ENCODE measurements around the gene LRBA.

The LRBA gene

GRCh38 chr4:150237110-150237872, 777.8 kb downstream of the LRBA start:
- no peak overlapping the region for H4K91ac ChIP-seq (ENCODE audit: low read length)
- no peak overlapping the region for H3K18ac ChIP-seq (ENCODE audit: low read depth in 1 of 2, low read length in 2 of 2)
- no peak overlapping the region for H3K23ac ChIP-seq (ENCODE audit: low read length in 2 of 2)
- peak overlapping the region; percentile 82 for H3K9ac ChIP-seq (ENCODE audit: low read length)
- H3K4ac ChIP-seq (ENCODE audit: low read depth in 1 of 2, low read length in 2 of 2) = no peak overlapping the region
- H2BK15ac ChIP-seq (ENCODE audit: low read depth, poor library complexity, severe bottlenecking) = no peak overlapping the region
- H3K14ac ChIP-seq (ENCODE audit: low read length in 2 of 2) = no peak overlapping the region
- peak overlapping the region in 1 of 2 experiments; percentile 16 for H3K4me3 ChIP-seq (ENCODE audit: insufficient read depth in 1 of 2, low read depth in 1 of 2, low read length in 2 of 2)
- H2BK5ac ChIP-seq (ENCODE audit: low read depth, low read length, poor library complexity, severe bottlenecking) = no peak overlapping the region
- H3K27me3 ChIP-seq (ENCODE audit: control insufficient read depth in 1 of 2, insufficient read depth in 1 of 2, low read length in 2 of 2) = no peaks in the 10 kb centered on the region
- no peak overlapping the region for H2BK120ac ChIP-seq (ENCODE audit: low read depth, low read length)
- WGBS = 0% methylated on average over 2 of the region's 6 CpGs
- H3K4me1 ChIP-seq (ENCODE audit: control insufficient read depth, insufficient read depth, low read depth, low read length) = peaks cover 16% of the 10 kb centered on the region
- peak; percentile 97 for DNase-seq
- no peak overlapping the region for H4K8ac ChIP-seq (ENCODE audit: low read length)
- H3K36me3 ChIP-seq (ENCODE audit: control insufficient read depth in 1 of 2, insufficient read depth in 2 of 2, low read depth in 1 of 2, low read length in 2 of 2) = peaks cover 0 to 2% of the 10 kb centered on the region in 2 experiments
- no peak overlapping the region for H2AFZ ChIP-seq (ENCODE audit: low read depth, low read length)
- H2BK12ac ChIP-seq (ENCODE audit: low read length in 2 of 2) = no peak overlapping the region
- peaks cover 1% of the 10 kb centered on the region for H3K79me1 ChIP-seq (replicated peaks; ENCODE audit: low read length, poor library complexity, severe bottlenecking)
- no peaks in the 10 kb centered on the region for H3K9me3 ChIP-seq (ENCODE audit: control insufficient read depth, low read length)
- peak overlapping the region; percentile 61 for H3K4me2 ChIP-seq (ENCODE audit: low read length, poor library complexity, severe bottlenecking)
- peak overlapping the region; percentile 92 for H3K27ac ChIP-seq (ENCODE audit: low read length, poor library complexity, severe bottlenecking)
- H2AK5ac ChIP-seq (ENCODE audit: low read length, severe bottlenecking) = no peak overlapping the region

- H2AFZ ChIP-seq (ENCODE audit: low read depth, low read length) = no peak overlapping the region
- peak overlapping the region; percentile 98 for H3K27ac ChIP-seq (ENCODE audit: low read length, poor library complexity, severe bottlenecking)
- no peaks in the 10 kb centered on the region for H3K9me3 ChIP-seq (ENCODE audit: control insufficient read depth, low read length)
- peak overlapping the region; percentile 67 for H2BK120ac ChIP-seq (ENCODE audit: low read depth, low read length)
- no peak overlapping the region for H3K14ac ChIP-seq (ENCODE audit: low read length in 2 of 2)
- peaks cover 16% of the 10 kb centered on the region for H3K4me1 ChIP-seq (ENCODE audit: control insufficient read depth, insufficient read depth, low read depth, low read length)
- no peak overlapping the region for H3K4me2 ChIP-seq (ENCODE audit: low read length, poor library complexity, severe bottlenecking)
- DNase-seq = peak; percentile 61
- H3K4ac ChIP-seq (ENCODE audit: low read depth in 1 of 2, low read length in 2 of 2) = peak overlapping the region in 1 of 2 experiments; percentile 43
- H3K9ac ChIP-seq (ENCODE audit: low read length) = peak overlapping the region; percentile 82
- no peak overlapping the region for H2BK15ac ChIP-seq (ENCODE audit: low read depth, poor library complexity, severe bottlenecking)
- peak overlapping the region in 1 of 2 experiments; percentile 12 for H3K4me3 ChIP-seq (ENCODE audit: insufficient read depth in 1 of 2, low read depth in 1 of 2, low read length in 2 of 2)
- H4K8ac ChIP-seq (ENCODE audit: low read length) = no peak overlapping the region
- H3K36me3 ChIP-seq (ENCODE audit: control insufficient read depth in 1 of 2, insufficient read depth in 2 of 2, low read depth in 1 of 2, low read length in 2 of 2) = peaks cover 0 to 2% of the 10 kb centered on the region in 2 experiments
- H3K27me3 ChIP-seq (ENCODE audit: control insufficient read depth in 1 of 2, insufficient read depth in 1 of 2, low read length in 2 of 2) = no peaks in the 10 kb centered on the region
- peak overlapping the region; percentile 81 for H2AK5ac ChIP-seq (ENCODE audit: low read length, severe bottlenecking)
- peaks cover 1% of the 10 kb centered on the region for H3K79me1 ChIP-seq (replicated peaks; ENCODE audit: low read length, poor library complexity, severe bottlenecking)
- H4K91ac ChIP-seq (ENCODE audit: low read length) = no peak overlapping the region
- H3K18ac ChIP-seq (ENCODE audit: low read depth in 1 of 2, low read length in 2 of 2) = no peak overlapping the region
- no peak overlapping the region for H3K23ac ChIP-seq (ENCODE audit: low read length in 2 of 2)
- peak overlapping the region; percentile 61 for H2BK5ac ChIP-seq (ENCODE audit: low read depth, low read length, poor library complexity, severe bottlenecking)
- no peak overlapping the region for H2BK12ac ChIP-seq (ENCODE audit: low read length in 2 of 2)
These were observed 778.5 kb downstream of the LRBA start for GRCh38 chr4:150236626-150237025.

GRCh38 chr4:150235808-150236271, 779.2 kb downstream of the LRBA start:
- peak overlapping the region; percentile 86 for H2AK5ac ChIP-seq (ENCODE audit: low read length, severe bottlenecking)
- H3K27me3 ChIP-seq (ENCODE audit: control insufficient read depth in 1 of 2, insufficient read depth in 1 of 2, low read length in 2 of 2) = no peaks in the 10 kb centered on the region
- no peak overlapping the region for H3K9ac ChIP-seq (ENCODE audit: low read length)
- H4K8ac ChIP-seq (ENCODE audit: low read length) = no peak overlapping the region
- H2BK5ac ChIP-seq (ENCODE audit: low read depth, low read length, poor library complexity, severe bottlenecking) = peak overlapping the region; percentile 61
- peaks cover 15% of the 10 kb centered on the region for H3K4me1 ChIP-seq (ENCODE audit: control insufficient read depth, insufficient read depth, low read depth, low read length)
- H2AFZ ChIP-seq (ENCODE audit: low read depth, low read length) = no peak overlapping the region
- 0% methylated on average over 6 of the region's 6 CpGs for WGBS
- no peak overlapping the region for H4K91ac ChIP-seq (ENCODE audit: low read length)
- H3K4ac ChIP-seq (ENCODE audit: low read depth in 1 of 2, low read length in 2 of 2) = peak overlapping the region in 1 of 2 experiments; percentile 65
- H2BK15ac ChIP-seq (ENCODE audit: low read depth, poor library complexity, severe bottlenecking) = no peak overlapping the region
- H3K36me3 ChIP-seq (ENCODE audit: control insufficient read depth in 1 of 2, insufficient read depth in 2 of 2, low read depth in 1 of 2, low read length in 2 of 2) = peaks cover 0 to 2% of the 10 kb centered on the region in 2 experiments
- H3K4me3 ChIP-seq (ENCODE audit: insufficient read depth in 1 of 2, low read depth in 1 of 2, low read length in 2 of 2) = no peak overlapping the region
- peak overlapping the region in 1 of 2 experiments; percentile 64 for H2BK12ac ChIP-seq (ENCODE audit: low read length in 2 of 2)
- peak overlapping the region; percentile 98 for H3K27ac ChIP-seq (ENCODE audit: low read length, poor library complexity, severe bottlenecking)
- DNase-seq = peak; percentile 58
- no peaks in the 10 kb centered on the region for H3K9me3 ChIP-seq (ENCODE audit: control insufficient read depth, low read length)
- no peak overlapping the region for H2BK120ac ChIP-seq (ENCODE audit: low read depth, low read length)
- H3K14ac ChIP-seq (ENCODE audit: low read length in 2 of 2) = no peak overlapping the region
- H3K79me1 ChIP-seq (replicated peaks; ENCODE audit: low read length, poor library complexity, severe bottlenecking) = peaks cover 1% of the 10 kb centered on the region
- peak overlapping the region; percentile 89 for H3K18ac ChIP-seq (ENCODE audit: low read depth in 1 of 2, low read length in 2 of 2)
- H3K4me2 ChIP-seq (ENCODE audit: low read length, poor library complexity, severe bottlenecking) = peak overlapping the region; percentile 33
- H3K23ac ChIP-seq (ENCODE audit: low read length in 2 of 2) = no peak overlapping the region

GRCh38 chr4:150235317-150235716, 779.8 kb downstream of the LRBA start:
- H3K18ac ChIP-seq (ENCODE audit: low read depth in 1 of 2, low read length in 2 of 2) = peak overlapping the region; percentile 5 to 89
- H3K23ac ChIP-seq (ENCODE audit: low read length in 2 of 2) = no peak overlapping the region
- no peak overlapping the region for H3K4me3 ChIP-seq (ENCODE audit: insufficient read depth in 1 of 2, low read depth in 1 of 2, low read length in 2 of 2)
- H2AK5ac ChIP-seq (ENCODE audit: low read length, severe bottlenecking) = peak overlapping the region; percentile 96
- peaks cover 14% of the 10 kb centered on the region for H3K4me1 ChIP-seq (ENCODE audit: control insufficient read depth, insufficient read depth, low read depth, low read length)
- 50% methylated on average over 1 of the region's 5 CpGs for WGBS
- no peak overlapping the region for H4K8ac ChIP-seq (ENCODE audit: low read length)
- peaks cover 0 to 2% of the 10 kb centered on the region in 2 experiments for H3K36me3 ChIP-seq (ENCODE audit: control insufficient read depth in 1 of 2, insufficient read depth in 2 of 2, low read depth in 1 of 2, low read length in 2 of 2)
- peaks cover 1% of the 10 kb centered on the region for H3K79me1 ChIP-seq (replicated peaks; ENCODE audit: low read length, poor library complexity, severe bottlenecking)
- peak overlapping the region in 1 of 2 experiments; percentile 55 for H3K4ac ChIP-seq (ENCODE audit: low read depth in 1 of 2, low read length in 2 of 2)
- no peak overlapping the region for H3K4me2 ChIP-seq (ENCODE audit: low read length, poor library complexity, severe bottlenecking)
- H3K9me3 ChIP-seq (ENCODE audit: control insufficient read depth, low read length) = no peaks in the 10 kb centered on the region
- peak overlapping the region; percentile 98 for H3K27ac ChIP-seq (ENCODE audit: low read length, poor library complexity, severe bottlenecking)
- H2BK15ac ChIP-seq (ENCODE audit: low read depth, poor library complexity, severe bottlenecking) = no peak overlapping the region
- H3K14ac ChIP-seq (ENCODE audit: low read length in 2 of 2) = no peak overlapping the region
- peak overlapping the region; percentile 95 for H2BK120ac ChIP-seq (ENCODE audit: low read depth, low read length)
- H2BK12ac ChIP-seq (ENCODE audit: low read length in 2 of 2) = peak overlapping the region in 1 of 2 experiments; percentile 79
- H3K9ac ChIP-seq (ENCODE audit: low read length) = no peak overlapping the region
- no peak overlapping the region for H4K91ac ChIP-seq (ENCODE audit: low read length)
- no peaks in the 10 kb centered on the region for H3K27me3 ChIP-seq (ENCODE audit: control insufficient read depth in 1 of 2, insufficient read depth in 1 of 2, low read length in 2 of 2)
- H2BK5ac ChIP-seq (ENCODE audit: low read depth, low read length, poor library complexity, severe bottlenecking) = no peak overlapping the region
- H2AFZ ChIP-seq (ENCODE audit: low read depth, low read length) = no peak overlapping the region
- no peak for DNase-seq
